HG03457 (cell line): ENCODE measurements around the gene CDC42BPA.
"Not testable (repeated sequence)": the region's sequence is repeated elsewhere in the genome, so short reads cannot be mapped to it uniquely, and the experiment has no call there.

Source experiments
- ATAC-seq: cut with Tn5 transposase; IDR thresholded peaks from one replicate; pipeline ENCODE4 v1.9.1; 2021; ENCODE audit warnings: moderate number of reproducible peaks; ENCODE audit not compliant: unreplicated experiment

CDC42BPA gene

GRCh38 chr1:227261501-227261900 is 56.8 kb downstream of the CDC42BPA start:
- ATAC-seq: no peak

- no peak for ATAC-seq
These were observed 57.9 kb downstream of the CDC42BPA start for GRCh38 chr1:227260433-227260832.

- no peak for ATAC-seq
These were observed 60.3 kb downstream of the CDC42BPA start for GRCh38 chr1:227257964-227258363.

GRCh38 chr1:227255086-227255732 is 63.1 kb downstream of the CDC42BPA start:
- ATAC-seq: no peak

- no peak for ATAC-seq
These were observed 65.2 kb downstream of the CDC42BPA start for GRCh38 chr1:227253065-227253464.

GRCh38 chr1:227245613-227246320 is 72.5 kb downstream of the CDC42BPA start:
- ATAC-seq: no peak

GRCh38 chr1:227244339-227245118 is 73.8 kb downstream of the CDC42BPA start:
- no peak for ATAC-seq

DNA sequence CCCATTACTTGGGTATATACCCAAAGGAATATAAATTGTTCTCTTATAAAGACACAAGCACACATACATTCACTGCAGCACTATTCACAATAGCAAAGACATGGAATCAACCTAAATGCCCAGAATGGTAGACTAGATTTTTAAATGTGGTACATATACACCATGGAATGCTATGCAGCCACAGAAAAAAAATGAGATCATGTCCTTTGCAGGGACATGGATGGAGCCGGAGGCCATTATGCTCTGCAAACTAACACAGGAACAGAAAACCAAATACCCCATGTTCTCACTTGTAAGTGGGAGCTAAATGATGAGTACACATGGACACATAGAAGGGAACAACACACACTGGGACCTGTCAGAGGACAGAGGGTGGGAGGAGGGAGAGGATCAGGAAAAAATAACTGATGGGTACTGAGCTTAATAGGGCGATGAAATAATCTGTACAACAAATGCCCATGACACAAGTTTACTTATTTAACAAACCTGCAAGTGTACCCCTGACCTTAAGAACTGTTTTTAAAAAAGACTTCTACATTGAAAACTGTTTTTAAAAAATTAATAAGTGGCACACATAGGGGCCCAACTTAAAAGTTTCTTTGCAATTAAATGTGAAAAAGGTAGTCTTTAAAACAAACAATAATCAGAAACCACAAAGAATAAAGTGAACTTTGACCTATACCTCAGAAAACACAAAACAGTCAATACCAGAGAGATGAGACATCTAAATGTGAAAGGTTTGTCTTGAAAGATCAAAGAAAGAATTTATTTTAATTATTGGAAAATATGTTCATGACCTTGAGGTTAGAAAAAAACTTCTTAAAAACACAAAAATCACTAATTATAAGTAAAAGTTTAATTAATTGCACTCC is 75.2 kb downstream of the CDC42BPA start:
- no peak for ATAC-seq

- no peak for ATAC-seq
These were observed 77.3 kb downstream of the CDC42BPA start for GRCh38 chr1:227240983-227241382.

GRCh38 chr1:227234998-227235405 is 83.3 kb downstream of the CDC42BPA start:
- ATAC-seq: no peak

DNA sequence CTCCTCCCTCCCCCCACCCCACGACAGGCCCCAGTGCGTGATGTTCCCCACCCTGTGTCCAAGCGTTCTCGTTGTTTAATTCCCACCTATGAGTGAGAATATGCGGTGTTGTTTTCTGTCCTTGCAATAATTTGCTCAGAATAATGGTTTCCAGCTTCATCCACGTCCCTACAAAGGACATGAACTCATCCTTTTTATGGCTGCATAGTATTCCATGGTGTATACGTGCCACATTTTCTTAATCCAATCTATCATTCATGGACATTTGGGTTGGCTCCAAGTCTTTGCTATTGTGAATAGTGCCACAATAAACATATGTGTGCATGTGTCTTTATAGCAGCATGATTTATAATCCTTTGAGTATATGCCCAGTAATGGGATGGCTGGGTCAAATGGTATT is 87.2 kb downstream of the CDC42BPA start:
- not testable (repeated sequence) for ATAC-seq

DNA sequence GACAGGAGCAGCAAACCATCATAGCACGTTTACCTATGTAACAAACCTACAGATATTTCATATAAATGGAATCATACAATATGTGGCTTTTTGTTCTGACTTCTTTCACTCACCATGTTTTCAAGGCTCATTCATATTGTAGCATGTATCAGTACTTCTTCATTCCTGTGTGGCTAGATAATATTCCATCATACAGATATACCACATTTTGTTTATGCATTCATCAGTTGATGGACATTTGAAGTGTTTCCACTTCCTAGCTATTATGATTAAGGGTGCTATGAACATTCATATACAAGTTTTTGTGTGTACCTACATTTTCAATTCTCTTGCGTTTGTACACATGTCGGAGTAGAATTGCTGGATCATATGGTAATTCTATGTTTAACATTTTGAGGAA is 90.1 kb downstream of the CDC42BPA start:
- no peak for ATAC-seq

- no peak for ATAC-seq
These were observed 90.5 kb downstream of the CDC42BPA start for GRCh38 chr1:227227761-227228160.

- ATAC-seq: no peak
These were observed 92.5 kb downstream of the CDC42BPA start for GRCh38 chr1:227225715-227226346.

DNA sequence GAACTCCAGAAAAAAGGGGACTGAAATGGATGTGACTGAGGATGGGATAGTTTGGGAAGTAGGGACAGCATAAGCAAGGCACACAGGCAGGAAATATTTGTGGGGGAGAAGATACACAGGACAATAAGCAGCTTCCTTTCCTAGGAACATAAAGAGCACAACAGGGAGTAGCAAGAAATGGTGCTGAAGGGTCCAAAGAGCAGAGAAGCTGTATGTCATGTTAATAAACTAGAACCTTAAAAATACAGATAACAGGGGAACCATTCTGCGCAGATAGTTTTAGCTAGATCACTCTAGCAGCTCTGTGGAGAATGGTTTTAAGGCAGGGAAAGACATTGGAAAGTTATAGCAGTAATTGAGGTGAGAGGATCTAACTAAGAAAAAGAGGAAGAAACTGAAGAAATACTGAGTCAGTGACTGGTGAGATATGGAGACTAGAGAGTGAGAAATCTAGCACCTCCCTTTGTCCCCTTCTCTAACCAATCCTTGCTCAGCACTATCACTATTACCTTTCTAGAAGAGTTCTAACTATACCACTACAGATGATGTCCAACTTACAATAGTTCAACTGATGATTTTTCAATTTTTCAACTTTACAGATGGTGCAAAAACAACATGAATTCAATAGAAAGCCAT is 95.0 kb downstream of the CDC42BPA start:
- no peak for ATAC-seq

- ATAC-seq: no peak
These were observed 98.5 kb downstream of the CDC42BPA start for GRCh38 chr1:227219715-227220292.

DNA sequence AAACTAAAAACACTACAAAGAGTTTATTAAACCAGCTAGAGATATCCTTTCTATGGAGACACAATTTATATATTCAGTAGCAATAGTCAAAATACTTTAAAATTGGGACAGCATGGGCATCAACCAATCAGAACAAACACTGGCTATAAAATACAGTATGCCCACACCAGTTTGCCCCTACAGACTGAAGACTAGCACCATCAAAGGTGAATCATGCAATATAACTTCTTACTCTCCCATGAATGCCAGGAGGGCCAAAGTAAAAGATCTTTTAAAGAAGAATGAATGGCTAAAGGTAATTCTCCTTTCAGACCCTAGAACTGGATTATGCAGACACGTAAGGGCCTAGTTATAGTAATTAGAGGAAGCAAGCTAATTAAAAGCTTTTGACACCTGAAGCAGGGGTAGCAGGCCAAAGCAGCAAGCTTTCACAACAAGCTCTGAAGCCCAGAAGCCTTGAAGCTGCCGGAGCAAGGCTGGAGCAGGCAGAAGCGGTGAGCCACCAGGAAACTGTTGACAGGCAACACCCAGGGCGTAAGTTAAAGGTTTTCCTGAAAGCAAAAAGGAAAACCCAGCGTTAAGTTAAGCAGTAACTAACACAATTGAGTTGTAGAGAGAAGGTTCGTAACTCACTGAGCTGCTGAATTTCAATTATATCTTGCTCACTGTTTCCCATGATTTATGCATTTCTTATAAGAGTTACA is 99.3 kb downstream of the CDC42BPA start:
- no peak for ATAC-seq

- no peak for ATAC-seq
These were observed 102.3 kb downstream of the CDC42BPA start for GRCh38 chr1:227215863-227216510.
